Neural cell (in vitro differentiated cells): ENCODE results near the gene ADIPOQ.

ENCODE experiments used
- EP300 ChIP-seq: fragments of 450-650 bp; conservative IDR thresholded peaks from 2 replicates; pipeline ENCODE4 v1.6.1; 2014; ENCODE audit warnings: antibody characterized with exemption, mild to moderate bottlenecking, moderate library complexity; ENCODE audit not compliant: poor library complexity, severe bottlenecking
- EZH2 ChIP-seq: fragments of 200-600, 300-800 bp; shearing (Covaris generic), sonication (generic); IDR thresholded peaks from 2 replicates; pipeline ENCODE4 v1.6.1; 2014; ENCODE audit warnings: antibody characterized with exemption, low read length, borderline replicate concordance, mild to moderate bottlenecking; ENCODE audit not compliant: insufficient read depth, poor library complexity, severe bottlenecking
- MXI1 ChIP-seq: fragments of 450-650 bp; conservative IDR thresholded peaks from 2 replicates; pipeline ENCODE4 v1.6.1; 2014; ENCODE audit warnings: antibody characterized with exemption, mild to moderate bottlenecking; ENCODE audit not compliant: poor library complexity, severe bottlenecking
- POLR2AphosphoS5 ChIP-seq: IDR thresholded peaks from 2 replicates; pipeline ENCODE4 v1.6.1; 2012
- RAD21 ChIP-seq: fragments of 450-650 bp; conservative IDR thresholded peaks from 2 replicates; pipeline ENCODE4 v1.6.1; 2014; ENCODE audit warnings: antibody characterized with exemption, mild to moderate bottlenecking, moderate library complexity
- REST ChIP-seq: IDR thresholded peaks from 2 replicates; pipeline ENCODE4 v1.6.1; 2012; ENCODE audit warnings: borderline replicate concordance
- SMC3 ChIP-seq: fragments of 450-650 bp; conservative IDR thresholded peaks from 2 replicates; pipeline ENCODE4 v1.6.1; 2014; ENCODE audit warnings: antibody characterized with exemption, mild to moderate bottlenecking, moderate library complexity; ENCODE audit not compliant: poor library complexity
- TAF1 ChIP-seq: IDR thresholded peaks from 2 replicates; pipeline ENCODE4 v1.6.1; 2012; ENCODE audit warnings: low read depth
- TF ChIP-seq, protein P1 (sequence below): fragments of 450-650 bp; IDR thresholded peaks from 2 replicates; pipeline ENCODE4 v1.5.1; 2014; ENCODE audit warnings: antibody characterized with exemption, mild to moderate bottlenecking, moderate library complexity; ENCODE audit not compliant: poor library complexity, severe bottlenecking

- TF ChIP-seq, protein P1, sequence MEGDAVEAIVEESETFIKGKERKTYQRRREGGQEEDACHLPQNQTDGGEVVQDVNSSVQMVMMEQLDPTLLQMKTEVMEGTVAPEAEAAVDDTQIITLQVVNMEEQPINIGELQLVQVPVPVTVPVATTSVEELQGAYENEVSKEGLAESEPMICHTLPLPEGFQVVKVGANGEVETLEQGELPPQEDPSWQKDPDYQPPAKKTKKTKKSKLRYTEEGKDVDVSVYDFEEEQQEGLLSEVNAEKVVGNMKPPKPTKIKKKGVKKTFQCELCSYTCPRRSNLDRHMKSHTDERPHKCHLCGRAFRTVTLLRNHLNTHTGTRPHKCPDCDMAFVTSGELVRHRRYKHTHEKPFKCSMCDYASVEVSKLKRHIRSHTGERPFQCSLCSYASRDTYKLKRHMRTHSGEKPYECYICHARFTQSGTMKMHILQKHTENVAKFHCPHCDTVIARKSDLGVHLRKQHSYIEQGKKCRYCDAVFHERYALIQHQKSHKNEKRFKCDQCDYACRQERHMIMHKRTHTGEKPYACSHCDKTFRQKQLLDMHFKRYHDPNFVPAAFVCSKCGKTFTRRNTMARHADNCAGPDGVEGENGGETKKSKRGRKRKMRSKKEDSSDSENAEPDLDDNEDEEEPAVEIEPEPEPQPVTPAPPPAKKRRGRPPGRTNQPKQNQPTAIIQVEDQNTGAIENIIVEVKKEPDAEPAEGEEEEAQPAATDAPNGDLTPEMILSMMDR = no peak
- no peak for TF ChIP-seq EZH2
- TF ChIP-seq REST = no peak
- TF ChIP-seq RAD21 = no peak
- TF ChIP-seq TAF1 = no peak
- no peak for TF ChIP-seq POLR2AphosphoS5
- TF ChIP-seq MXI1 = no peak
- TF ChIP-seq EP300 = no peak
- TF ChIP-seq SMC3 = no peak
Measured at GRCh38 chr3:186854146-186854545, 11.6 kb downstream of the ADIPOQ start.
